Measurements from ENCODE around the gene KLHDC3. TPM values are rescaled to one million over a fixed set of nuclear protein-coding genes. Genes with fewer than 3 reads are reported as not detected.
A peak's percentile ranks its signal among the peaks of the same experiment; 100 is the strongest.

KLHDC3 gene
- total and polyA plus RNA-seq, 9 of the 15 experiments (the other 6 are each of a cell fraction or from before 2014, with no cell fraction given), result 4.5 to 171 (median 107) TPM

DNA sequence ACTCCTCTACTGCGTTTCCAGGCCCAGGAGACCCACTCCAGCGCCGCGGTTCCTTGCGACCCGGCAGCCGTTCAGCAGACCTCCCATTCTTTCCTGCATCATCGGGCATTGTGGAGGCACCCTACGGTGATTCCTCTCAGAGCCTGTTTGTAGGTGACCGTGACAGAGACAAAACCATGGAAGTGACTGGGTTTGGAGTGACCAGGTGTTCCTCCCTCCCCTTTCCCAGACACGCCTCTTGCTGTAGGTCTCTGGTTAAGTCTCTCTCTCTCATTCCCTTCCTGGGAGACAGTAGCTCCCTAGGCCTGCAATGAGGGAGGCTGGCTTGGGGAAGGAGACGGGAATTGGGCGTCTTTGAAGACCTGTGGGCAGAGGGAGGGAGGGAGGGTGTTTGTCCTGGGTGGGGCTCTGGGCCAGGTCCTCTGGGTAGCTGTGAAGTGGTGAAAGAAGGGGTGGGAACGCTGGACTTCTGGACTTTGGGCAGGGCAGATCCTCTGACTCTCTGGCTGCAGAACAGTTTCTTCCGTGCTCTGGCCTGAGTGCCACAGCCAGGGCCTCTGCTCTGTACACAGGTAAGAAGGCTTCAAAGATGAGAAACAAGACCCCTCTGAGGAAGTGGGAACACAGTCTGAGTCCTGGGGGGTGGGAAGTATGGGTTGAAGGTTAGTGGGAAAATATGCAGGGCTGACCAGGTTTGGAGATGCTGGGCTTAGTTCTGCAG, 46.1 kb downstream of the KLHDC3 start (continued):
- TF ChIP-seq IRF2 (CRISPR knock-in tag; IDR thresholded peaks at IDR 0.05) (no peak), RHOXF2B (CRISPR knock-in tag; conservative IDR thresholded peaks at IDR 0.05) (no peak), TCF7 (IDR thresholded peaks at IDR 0.05; ENCODE audit: borderline replicate concordance) (no peak), NFYB (IDR thresholded peaks at IDR 0.05; ENCODE audit: extremely low read depth, insufficient read length) (no peak), CHD2 (IDR thresholded peaks at IDR 0.05; ENCODE audit: low read depth, low read length) (no peak)
- TF ChIP-seq, protein P1, sequence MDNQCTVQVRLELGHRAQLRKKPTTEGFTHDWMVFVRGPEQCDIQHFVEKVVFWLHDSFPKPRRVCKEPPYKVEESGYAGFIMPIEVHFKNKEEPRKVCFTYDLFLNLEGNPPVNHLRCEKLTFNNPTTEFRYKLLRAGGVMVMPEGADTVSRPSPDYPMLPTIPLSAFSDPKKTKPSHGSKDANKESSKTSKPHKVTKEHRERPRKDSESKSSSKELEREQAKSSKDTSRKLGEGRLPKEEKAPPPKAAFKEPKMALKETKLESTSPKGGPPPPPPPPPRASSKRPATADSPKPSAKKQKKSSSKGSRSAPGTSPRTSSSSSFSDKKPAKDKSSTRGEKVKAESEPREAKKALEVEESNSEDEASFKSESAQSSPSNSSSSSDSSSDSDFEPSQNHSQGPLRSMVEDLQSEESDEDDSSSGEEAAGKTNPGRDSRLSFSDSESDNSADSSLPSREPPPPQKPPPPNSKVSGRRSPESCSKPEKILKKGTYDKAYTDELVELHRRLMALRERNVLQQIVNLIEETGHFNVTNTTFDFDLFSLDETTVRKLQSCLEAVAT (IDR thresholded peaks at IDR 0.05), result 0 out of 4 replicates have a peak, but pooled peaks of 1 of the 2 experiments have one; percentile 35

DNA sequence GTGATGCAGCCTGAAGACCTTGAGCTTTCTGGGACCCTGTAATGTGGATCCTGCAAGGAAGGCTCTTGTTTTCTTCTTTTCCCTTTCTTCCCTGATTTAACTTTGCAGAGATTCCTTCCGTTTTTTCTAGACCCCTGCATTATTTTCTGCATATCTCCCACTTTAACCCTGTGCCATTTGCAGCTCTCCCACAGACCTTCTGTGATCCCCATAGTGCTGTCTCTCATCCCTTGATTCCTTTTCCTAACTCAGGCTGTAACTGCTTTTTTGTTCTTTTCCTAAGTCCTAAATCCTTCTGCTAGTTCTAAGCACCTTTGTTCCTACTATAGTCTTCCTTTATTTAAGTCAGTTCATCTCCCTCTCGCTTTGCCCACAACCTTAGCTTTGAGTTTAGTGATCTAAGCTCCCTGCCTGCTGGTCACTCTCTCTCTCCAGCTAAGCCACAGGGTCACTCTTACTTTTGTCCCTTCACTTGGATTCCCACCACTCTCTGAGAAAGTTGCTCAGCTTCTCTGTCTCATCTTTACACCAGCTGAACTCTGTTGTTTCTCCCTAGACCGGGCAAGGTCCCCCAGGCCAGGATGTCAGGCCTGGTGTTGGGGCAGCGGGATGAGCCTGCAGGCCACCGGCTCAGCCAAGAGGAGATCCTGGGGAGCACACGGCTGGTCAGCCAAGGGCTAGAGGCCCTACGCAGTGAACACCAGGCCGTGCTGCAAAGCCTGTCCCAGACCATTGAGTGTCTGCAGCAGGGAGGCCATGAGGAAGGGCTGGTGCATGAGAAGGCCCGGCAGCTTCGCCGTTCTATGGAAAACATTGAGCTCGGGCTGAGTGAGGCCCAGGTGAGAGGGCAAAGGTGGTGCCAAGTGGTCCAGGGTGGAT, 46.9 kb downstream of the KLHDC3 start:
- Histone ChIP-seq H3K79me2 (ENCODE audit: control insufficient read depth, insufficient read depth, low read length) (peaks cover 21% of the 10 kb centered on the region), H3K27ac (ENCODE audit: extremely low read depth, low read depth, low read length) (no peak overlapping the region; the same call in 2 of the 3 replicates), H4K20me1 (replicated peaks; ENCODE audit: control insufficient read depth, insufficient read depth, low read length) (no peaks in the 10 kb centered on the region), H3K4me2 (ENCODE audit: insufficient read depth, low read length) (peak overlapping the region; percentile 96), H3K27me3 (ENCODE audit: control insufficient read depth in 2 of 2, insufficient read depth in 2 of 2, low read length in 2 of 2) (no peaks in the 10 kb centered on the region), H2AFZ (ENCODE audit: low read depth, low read length) (0 out of 2 replicates have a peak overlapping the region, but pooled peaks have one; percentile 98), H3K4me3 (no peak overlapping the region), H3K9ac (ENCODE audit: insufficient read depth in 1 of 2, low read depth in 2 of 2, low read length in 2 of 2) (peak overlapping the region in 1 of 2 experiments; percentile 81; a peak in 2 of 4 replicates), H3K9me3 (replicated peaks; ENCODE audit: control insufficient read depth, insufficient read depth, low read depth, low read length) (no peaks in the 10 kb centered on the region), H3K36me3 (ENCODE audit: control insufficient read depth, insufficient read depth, low read length) (peaks cover 27% of the 10 kb centered on the region), H3K9me1 (ENCODE audit: control insufficient read depth, insufficient read depth, low read length) (no peaks in the 10 kb centered on the region), H3K4me1 (replicated peaks in 1 of 2; ENCODE audit: control insufficient read depth in 2 of 2, insufficient read depth in 2 of 2, low read length in 2 of 2) (peaks cover 15 to 17% of the 10 kb centered on the region in 2 experiments)
- ChIA-PET CTCF (ENCODE audit: low intra/inter-chr PET ratio) (no interaction called here), POLR2A (interaction anchor here (0.6 to 1.0 kb wide), 6 partner anchors 10 to 161 kb away, joined by 3 to 5 read pairs (median 4); partner anchors contain the start of gene PTK7)
- TF ChIP-seq, protein P2, sequence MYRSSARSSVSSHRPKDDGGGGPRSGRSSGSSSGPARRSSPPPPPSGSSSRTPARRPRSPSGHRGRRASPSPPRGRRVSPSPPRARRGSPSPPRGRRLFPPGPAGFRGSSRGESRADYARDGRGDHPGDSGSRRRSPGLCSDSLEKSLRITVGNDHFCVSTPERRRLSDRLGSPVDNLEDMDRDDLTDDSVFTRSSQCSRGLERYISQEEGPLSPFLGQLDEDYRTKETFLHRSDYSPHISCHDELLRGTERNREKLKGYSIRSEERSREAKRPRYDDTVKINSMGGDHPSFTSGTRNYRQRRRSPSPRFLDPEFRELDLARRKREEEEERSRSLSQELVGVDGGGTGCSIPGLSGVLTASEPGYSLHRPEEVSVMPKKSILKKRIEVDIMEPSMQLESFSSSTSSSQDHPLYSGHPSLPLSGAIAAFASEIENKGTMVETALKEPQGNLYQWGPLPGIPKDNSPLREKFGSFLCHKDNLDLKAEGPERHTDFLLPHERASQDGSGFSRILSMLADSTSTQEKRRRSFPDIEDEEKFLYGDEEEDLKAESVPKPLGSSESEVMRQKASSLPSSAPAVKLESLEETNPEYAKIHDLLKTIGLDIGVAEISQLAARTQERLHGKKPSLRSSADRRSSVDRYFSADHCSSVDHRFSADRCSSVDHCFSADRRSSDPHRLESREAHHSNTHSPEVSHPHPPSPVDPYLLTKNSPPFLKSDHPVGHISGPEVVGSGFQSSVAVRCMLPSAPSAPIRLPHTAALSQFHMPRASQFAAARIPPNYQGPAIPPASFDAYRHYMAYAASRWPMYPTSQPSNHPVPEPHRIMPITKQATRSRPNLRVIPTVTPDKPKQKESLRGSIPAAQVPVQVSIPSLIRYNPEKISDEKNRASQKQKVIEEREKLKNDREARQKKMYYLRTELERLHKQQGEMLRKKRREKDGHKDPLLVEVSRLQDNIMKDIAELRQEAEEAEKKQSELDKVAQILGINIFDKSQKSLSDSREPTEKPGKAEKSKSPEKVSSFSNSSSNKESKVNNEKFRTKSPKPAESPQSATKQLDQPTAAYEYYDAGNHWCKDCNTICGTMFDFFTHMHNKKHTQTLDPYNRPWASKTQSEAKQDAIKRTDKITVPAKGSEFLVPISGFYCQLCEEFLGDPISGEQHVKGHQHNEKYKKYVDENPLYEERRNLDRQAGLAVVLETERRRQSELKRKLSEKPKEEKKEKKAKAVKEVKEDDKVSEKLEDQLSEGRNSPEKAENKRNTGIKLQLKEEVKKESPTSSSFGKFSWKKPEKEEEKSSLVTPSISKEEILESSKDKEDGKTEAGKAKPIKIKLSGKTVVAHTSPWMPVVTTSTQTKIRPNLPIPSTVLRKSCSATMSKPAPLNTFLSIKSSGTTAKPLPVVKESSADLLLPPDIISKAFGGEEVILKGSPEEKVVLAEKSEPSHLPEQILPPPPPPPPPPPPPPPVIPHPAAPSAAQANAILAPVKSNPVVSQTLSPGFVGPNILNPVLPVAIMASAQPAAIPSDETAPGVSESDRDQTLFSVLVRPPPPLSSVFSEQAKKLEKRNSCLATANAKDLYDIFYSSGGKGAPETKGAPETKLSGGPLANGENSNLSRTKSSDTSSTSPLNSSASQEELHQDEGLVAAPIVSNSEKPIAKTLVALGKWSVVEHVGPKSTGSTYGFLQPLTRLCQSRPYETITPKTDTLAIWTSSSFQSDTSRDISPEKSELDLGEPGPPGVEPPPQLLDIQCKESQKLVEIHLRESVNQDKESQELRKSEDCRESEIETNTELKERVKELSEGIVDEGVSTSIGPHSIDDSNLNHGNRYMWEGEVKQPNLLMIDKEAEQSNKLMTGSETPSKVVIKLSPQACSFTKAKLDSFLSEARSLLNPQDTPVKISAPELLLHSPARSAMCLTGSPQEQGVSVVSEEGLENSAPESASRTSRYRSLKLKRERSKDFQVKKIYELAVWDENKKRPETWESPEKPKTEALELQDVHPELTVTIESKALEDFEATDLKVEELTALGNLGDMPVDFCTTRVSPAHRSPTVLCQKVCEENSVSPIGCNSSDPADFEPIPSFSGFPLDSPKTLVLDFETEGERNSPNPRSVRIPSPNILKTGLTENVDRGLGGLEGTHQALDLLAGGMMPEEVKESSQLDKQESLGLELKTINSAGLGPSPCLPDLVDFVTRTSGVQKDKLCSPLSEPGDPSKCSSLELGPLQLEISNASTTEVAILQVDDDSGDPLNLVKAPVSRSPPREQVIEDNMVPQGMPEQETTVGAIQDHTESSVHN (IDR thresholded peaks at IDR 0.05; ENCODE audit: borderline replicate concordance in 1 of 2, low read depth in 1 of 2), result no peak
- TF ChIP-seq MYNN (IDR thresholded peaks at IDR 0.05) (no peak), MYNN (CRISPR knock-in tag; IDR thresholded peaks at IDR 0.05) (0 out of 2 replicates have a peak, but pooled peaks have one; percentile 49)
- intact Hi-C loops (cut with micrococcal nuclease) (no loop called here), in situ Hi-C loops (cut with MboI) (no loop called here)
- FAIRE-seq, result no peak
- WGBS (ENCODE audit: insufficient coverage, low coverage, missing lambda C conversion rate), result 55% methylated on average over 12 of the region's 12 CpGs
- DNase-seq (ENCODE audit: extremely low read depth in 1 of 4, low spot score in 3 of 4), result no peak
- ATAC-seq, result no peak
- TSS peak; percentile 66 for BruUV-seq (replicated peaks)
